Small intestine (tissue), 7 donors: Measurements from ENCODE around the gene PRG3. TPM values are rescaled to one million over a fixed set of nuclear protein-coding genes. Genes with fewer than 3 reads are reported as not detected.
"Not testable (repeated sequence)": the region's sequence is repeated elsewhere in the genome, so short reads cannot be mapped to it uniquely, and the experiment has no call there.

Experiments
- DNase-seq, 2 donors: peaks; one replicate each; pipeline versions ENCODE4 v3.0.0 to v3.0.0-alpha.2; 2013
- FAIRE-seq: peaks from 2 replicates; lab custom pipeline; 2012; peaks lifted over from hg19 to GRCh38; lab: Jason Lieb, UNC
- H3K27ac ChIP-seq, 3 donors: one replicate each; pipeline ENCODE4 v1.5.1; 2013; ENCODE audit warnings: low read length in 2 of 3, mild to moderate bottlenecking in 2 of 3, control low read depth in 1 of 3, inconsistent platforms in 1 of 3, low read depth in 1 of 3, moderate library complexity in 1 of 3
- H3K27me3 ChIP-seq, 3 donors: one replicate each; pipeline ENCODE4 v1.6.1; 2013; ENCODE audit warnings: low read length in 3 of 3, inconsistent platforms in 1 of 3; ENCODE audit not compliant: control insufficient read depth in 3 of 3, insufficient read depth in 3 of 3
- H3K36me3 ChIP-seq, 3 donors: one replicate each; pipeline ENCODE4 v1.6.1; 2013; ENCODE audit warnings: low read length in 3 of 3, inconsistent platforms in 1 of 3, low read depth in 1 of 3, mild to moderate bottlenecking in 1 of 3, moderate library complexity in 1 of 3; ENCODE audit not compliant: control insufficient read depth in 3 of 3, insufficient read depth in 2 of 3
- H3K4me1 ChIP-seq, 3 donors: one replicate each; pipeline ENCODE4 v1.6.1; 2013; ENCODE audit warnings: low read length in 2 of 3, inconsistent platforms in 1 of 3, low read depth in 1 of 3, mild to moderate bottlenecking in 1 of 3, moderate library complexity in 1 of 3; ENCODE audit not compliant: control insufficient read depth in 3 of 3, insufficient read depth in 2 of 3
- H3K4me3 ChIP-seq, 3 donors: one replicate each; pipeline ENCODE4 v1.5.1; 2013; ENCODE audit warnings: low read length in 3 of 3, control low read depth in 1 of 3, inconsistent platforms in 1 of 3, low read depth in 1 of 3, mild to moderate bottlenecking in 1 of 3, moderate library complexity in 1 of 3
- H3K9me3 ChIP-seq, 2 donors: one replicate each; pipeline ENCODE4 v1.6.1; 2013; ENCODE audit warnings: low read depth in 1 of 2, low read length in 1 of 2; ENCODE audit not compliant: control insufficient read depth in 2 of 2, insufficient read depth in 1 of 2
- WGBS, 3 donors: extraction: QIAGEN DNeasy Blood & Tissue Kit; methylation state at CpG; one replicate each; pipeline ENCODE4 v1.1.7; 2013; 5-methylcytosine and 5-hydroxymethylcytosine counted together
- polyA plus RNA-seq, 4 donors: library from polyadenylated mRNA; stranded (reverse) in 3 of 4; unstranded in 1 of 4; fragments of 200-250 nt in 3 of 4; fragments of 120-200 nt in 1 of 4; gene quantifications; one replicate each; pipeline versions ENCODE4 v1.2.1 to v1.2.3, GENCODE V29; 2013
- donor health status: healthy with polysubstance abuse.
- donor health status: control.
- donor health status: control.
- donor health status: Bipolar disorder and iron deficiency.
- donor health status: healthy.

The PRG3 gene
- polyA plus RNA-seq, 4 donors = 0.22 TPM; not detected in 3

DNA sequence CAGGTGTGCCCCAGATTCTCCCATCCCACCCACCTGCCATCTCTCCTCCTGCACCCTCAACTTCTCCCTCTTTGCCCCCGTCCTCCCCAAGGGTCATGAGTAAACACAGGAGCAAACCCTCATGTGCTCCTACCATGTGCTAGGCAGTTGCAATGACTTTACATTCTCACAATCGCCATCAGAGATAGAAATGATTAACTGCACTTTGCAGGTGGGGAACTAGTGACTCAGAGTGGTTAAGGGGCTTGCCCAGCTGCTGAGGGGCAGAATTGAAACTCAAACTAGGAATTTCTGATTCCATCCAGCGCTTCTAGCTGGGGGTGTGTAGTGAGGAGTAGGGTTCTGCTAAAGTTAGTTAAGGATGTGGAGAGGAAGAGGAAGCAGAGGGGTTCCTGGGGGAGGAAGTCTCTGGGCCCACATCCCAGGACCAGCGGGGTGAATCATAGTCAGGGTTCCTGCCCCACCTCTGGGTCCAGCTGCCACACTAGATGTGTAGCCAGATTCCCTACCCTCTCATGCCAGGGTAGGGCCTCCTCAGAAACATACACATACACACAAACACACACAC is 25.5 kb upstream of the PRG3 start:
- Histone ChIP-seq H3K9me3 (no peaks in the 10 kb centered on the region), H3K4me3 (no peak overlapping the region), H3K4me1 (no peaks in the 10 kb centered on the region), H3K27ac (peak overlapping the region in 1 of 3 donors; percentile 30), H3K27me3 (no peaks in the 10 kb centered on the region), H3K36me3 (peaks cover 0 to 22% (median 6%) of the 10 kb centered on the region in 3 donors)
- no peak for FAIRE-seq
- WGBS, 3 donors = 47 to 59% (median 54%) methylated on average over 3 to 4 of the region's 4 CpGs
- no peak for DNase-seq

DNA sequence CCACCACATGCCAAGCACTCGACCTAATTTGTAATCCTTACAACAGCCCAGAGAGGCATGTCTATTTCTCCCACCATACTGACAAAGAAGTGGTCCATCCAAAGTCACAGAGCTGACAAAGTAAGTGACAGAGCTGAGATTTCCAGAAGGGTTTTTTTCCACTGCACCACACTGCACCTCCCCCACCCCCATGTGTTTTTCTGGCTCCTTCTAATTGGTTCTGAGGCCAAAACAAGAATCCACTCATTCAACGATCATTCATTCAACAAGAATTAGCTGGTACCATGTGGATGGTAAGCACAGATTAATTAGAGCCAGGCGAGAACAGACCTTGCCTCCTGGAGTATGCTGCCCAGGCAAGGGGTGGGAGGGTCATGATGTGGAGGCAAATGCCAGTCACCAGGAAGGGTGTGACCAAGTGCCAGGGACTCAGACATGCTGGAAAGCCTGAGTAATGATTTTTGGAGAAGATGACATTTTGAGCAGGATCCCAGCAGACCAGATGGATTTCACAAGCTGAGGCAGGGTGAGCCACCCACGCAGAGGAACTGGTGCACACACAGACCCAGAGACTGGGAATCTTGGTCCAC is 24.4 kb upstream of the PRG3 start:
- Histone ChIP-seq H3K27ac (no peak overlapping the region), H3K27me3 (no peaks in the 10 kb centered on the region), H3K4me3 (no peak overlapping the region), H3K9me3 (no peaks in the 10 kb centered on the region), H3K4me1 (no peaks in the 10 kb centered on the region), H3K36me3 (peaks cover 0 to 22% (median 6%) of the 10 kb centered on the region in 3 donors)
- FAIRE-seq (no peak), DNase-seq (no peak)
- WGBS, 3 donors = 79 to 87% (median 80%) methylated on average over 4 of the region's 4 CpGs

DNA sequence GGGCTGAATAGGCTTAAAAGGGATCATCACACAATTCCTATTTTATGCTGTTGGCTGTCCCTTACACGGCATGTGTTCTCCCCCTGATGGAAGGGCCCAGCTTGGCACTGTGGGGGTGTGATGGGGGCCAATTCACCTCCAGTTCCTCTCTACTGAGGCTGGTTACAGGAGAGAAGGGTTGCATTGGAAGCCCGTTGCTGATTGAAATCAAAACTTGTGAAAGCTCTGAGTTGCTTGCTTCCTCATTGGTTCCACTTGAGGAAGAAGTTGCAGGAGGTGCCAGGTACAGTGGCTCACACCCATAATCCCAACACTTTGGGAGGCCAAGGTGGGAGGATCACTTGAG is 22.8 kb upstream of the PRG3 start:
- WGBS, 3 donors = 76 to 87% (median 82%) methylated on average over 2 of the region's 2 CpGs
- H3K27ac ChIP-seq = no peak overlapping the region
- H3K4me3 ChIP-seq = no peak overlapping the region
- no peaks in the 10 kb centered on the region for H3K4me1 ChIP-seq
- no peaks in the 10 kb centered on the region for H3K27me3 ChIP-seq
- no peaks in the 10 kb centered on the region for H3K9me3 ChIP-seq
- peaks cover 0 to 9% (median 0%) of the 10 kb centered on the region in 3 donors for H3K36me3 ChIP-seq
- DNase-seq (no peak), FAIRE-seq (no peak)

- H3K27ac ChIP-seq, H3K4me1 ChIP-seq, H3K36me3 ChIP-seq, H3K27me3 ChIP-seq, H3K4me3 ChIP-seq, H3K9me3 ChIP-seq, DNase-seq, FAIRE-seq: not testable (repeated sequence)
- 66 to 82% (median 79%) methylated on average over 6 of the region's 6 CpGs for WGBS, 3 donors
These were observed 22.3 kb upstream of the PRG3 start for GRCh38 chr11:57403003-57403801.

DNA sequence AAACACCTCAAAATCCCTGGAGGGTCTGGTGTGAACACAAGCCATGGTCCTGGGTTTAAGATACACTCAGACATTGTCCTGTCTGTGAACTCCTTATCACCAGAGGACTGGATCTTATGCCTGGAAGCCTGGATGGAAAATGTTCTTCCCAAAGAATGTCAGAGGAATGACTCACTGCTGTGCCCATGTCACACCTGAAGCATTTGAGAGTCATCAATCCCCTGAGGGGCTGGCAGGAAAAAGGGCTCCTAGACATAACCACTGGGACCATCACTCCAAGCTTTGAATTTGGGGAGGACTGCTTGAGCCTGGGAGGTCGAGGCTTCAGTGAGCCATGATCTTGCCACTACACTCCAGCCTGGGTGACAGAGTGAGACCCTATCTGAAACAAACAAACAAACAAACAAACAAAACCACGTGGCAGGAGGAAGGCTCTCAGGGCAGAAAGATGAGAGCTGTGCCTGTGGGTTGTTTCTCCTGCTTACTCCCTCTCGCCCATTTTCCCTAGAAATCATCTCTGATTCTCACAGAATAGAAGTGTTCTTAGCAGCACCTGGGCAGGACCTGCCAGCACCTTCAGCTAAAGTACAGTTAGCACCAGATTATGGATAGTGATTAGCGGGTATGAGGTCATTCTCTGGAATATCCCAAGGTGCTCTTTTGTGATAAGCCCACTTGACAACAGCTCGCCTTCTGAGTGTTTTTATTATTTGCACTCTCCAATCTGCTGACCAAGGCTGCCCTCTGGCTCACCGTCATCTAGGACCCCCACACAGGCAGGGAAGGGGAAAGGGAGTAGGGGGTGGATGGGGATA is 21.4 kb upstream of the PRG3 start:
- FAIRE-seq = no peak
- H3K4me3 ChIP-seq = no peak overlapping the region
- H3K4me1 ChIP-seq = no peaks in the 10 kb centered on the region
- H3K36me3 ChIP-seq = peaks cover 0 to 5% (median 0%) of the 10 kb centered on the region in 3 donors
- H3K27ac ChIP-seq = no peak overlapping the region
- DNase-seq = no peak
- WGBS, 3 donors = 22 to 63% (median 42%) methylated on average over 6 of the region's 6 CpGs
- H3K9me3 ChIP-seq = no peaks in the 10 kb centered on the region
- H3K27me3 ChIP-seq = no peaks in the 10 kb centered on the region

DNA sequence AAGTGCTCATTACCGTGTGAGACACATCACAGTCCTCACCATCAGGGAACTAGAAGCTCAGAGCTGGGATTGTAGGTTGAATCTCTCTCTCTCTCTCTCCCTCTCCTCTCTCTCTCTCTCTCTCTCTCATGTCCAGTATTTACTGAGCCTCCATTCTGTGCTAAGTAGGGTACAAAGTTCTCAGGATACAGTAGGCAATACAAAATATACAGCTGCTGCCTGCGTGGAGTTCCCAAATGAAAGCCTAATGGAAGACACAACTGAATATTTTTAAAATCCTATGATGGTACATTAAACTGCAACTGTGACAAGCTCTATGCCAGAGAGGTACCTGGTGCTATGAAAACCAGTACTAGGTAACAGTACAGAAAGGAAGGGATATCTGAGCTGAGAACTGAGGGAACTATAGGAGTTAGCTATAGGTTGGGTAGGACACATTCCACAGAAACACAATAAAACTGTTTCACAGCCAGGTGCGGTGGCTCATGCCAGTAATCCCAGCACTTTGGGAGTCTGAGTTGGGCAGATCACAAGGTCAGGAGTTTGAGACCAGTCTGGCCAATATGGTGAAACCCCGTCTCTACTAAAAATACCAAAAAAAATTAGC is 19.1 kb upstream of the PRG3 start:
- no peak for FAIRE-seq
- DNase-seq = peak; percentile 1 to 58
- no peak overlapping the region for H3K27ac ChIP-seq
- no peaks in the 10 kb centered on the region for H3K36me3 ChIP-seq
- no peaks in the 10 kb centered on the region for H3K4me1 ChIP-seq
- H3K4me3 ChIP-seq = no peak overlapping the region
- no peaks in the 10 kb centered on the region for H3K27me3 ChIP-seq
- 35 to 72% (median 47%) methylated on average over 4 of the region's 4 CpGs for WGBS, 3 donors
- no peaks in the 10 kb centered on the region for H3K9me3 ChIP-seq

DNA sequence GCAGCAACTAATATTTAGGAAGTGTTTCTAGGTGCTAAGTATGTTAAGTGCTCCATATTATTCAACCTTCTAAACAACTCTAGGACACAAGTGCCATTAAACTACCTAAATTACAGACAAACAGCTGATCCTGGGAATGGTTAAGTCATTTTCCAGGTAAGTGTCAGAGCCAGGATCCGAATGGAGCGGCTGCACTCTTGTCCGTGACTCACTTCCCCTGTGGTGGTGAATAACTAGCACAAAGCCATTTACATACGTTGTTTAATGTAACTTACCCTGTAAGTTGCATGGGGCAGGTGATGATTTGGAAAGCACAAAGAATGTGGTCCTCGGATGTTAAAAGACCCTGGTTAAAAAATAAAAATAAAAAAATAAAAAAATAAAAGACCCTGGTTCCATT is 18.3 kb upstream of the PRG3 start:
- WGBS, 3 donors = 80 to 87% (median 83%) methylated on average over 5 of the region's 5 CpGs
- no peaks in the 10 kb centered on the region for H3K36me3 ChIP-seq
- no peaks in the 10 kb centered on the region for H3K4me1 ChIP-seq
- FAIRE-seq (no peak), DNase-seq (no peak)
- no peaks in the 10 kb centered on the region for H3K9me3 ChIP-seq
- H3K27ac ChIP-seq = no peak overlapping the region
- H3K27me3 ChIP-seq = no peaks in the 10 kb centered on the region
- no peak overlapping the region for H3K4me3 ChIP-seq
